Panc1 (cell line): ENCODE measurements around the gene KIF1C. TPM values are rescaled to one million over a fixed set of nuclear protein-coding genes. Genes with fewer than 3 reads are reported as not detected.

ENCODE experiments used
- ATAC-seq: fragments of 200-7000 bp; cut with Tn5 transposase; 2 replicates; pipeline ENCODE4 v1.9.1; 2020; ENCODE audit warnings: mild to moderate bottlenecking, moderate library complexity
- BruUV-seq: library from RNA; stranded (reverse); fragments of 400-500 nt; replicated peaks from 2 replicates; lab custom pipeline; 2021; lab: Mats Ljungman, UMichigan
- CTCF ChIA-PET: fragments of 300-600 bp; sonication (Branson Sonifier 250); formaldehyde crosslinking; loops from one replicate; lab custom pipeline; 2022; ENCODE audit warnings: antibody characterized with exemption; lab: Charles Lee
- POLR2A ChIA-PET: fragments of 300-600 bp; sonication (Branson Sonifier 250); formaldehyde crosslinking; loops from one replicate; lab custom pipeline; 2022; ENCODE audit warnings: antibody characterized with exemption; lab: Charles Lee
- DNase-seq: peaks from one replicate; pipeline ENCODE4 v3.0.0-alpha.2; 2010; ENCODE audit warnings: low read depth, low spot score
- H3K27ac ChIP-seq: 2 replicates; pipeline ENCODE4 v1.5.1; 2011; ENCODE audit warnings: mild to moderate bottlenecking, low read length, inconsistent platforms
- H3K27me3 ChIP-seq: fragments of 200-500 bp; sonication (Bioruptor generic); 2 replicates; pipeline ENCODE4 v1.6.0; 2014; ENCODE audit warnings: low read length, inconsistent platforms; ENCODE audit not compliant: control insufficient read depth, insufficient read depth
- H3K36me3 ChIP-seq: fragments of 200-500 bp; sonication (Bioruptor generic); 2 replicates; pipeline ENCODE4 v1.5.1; 2014; ENCODE audit warnings: inconsistent platforms, mild to moderate bottlenecking, low read length, moderate library complexity; ENCODE audit not compliant: control insufficient read depth, insufficient read depth
- H3K4me1 ChIP-seq: 2 replicates; pipeline ENCODE4 v1.5.1; 2011; ENCODE audit warnings: inconsistent platforms, mild to moderate bottlenecking, low read length, moderate library complexity; ENCODE audit not compliant: control insufficient read depth, insufficient read depth
- H3K4me3 ChIP-seq, 2 experiments: 2 replicates each; pipeline ENCODE4 v1.5.1; 2011 to 2012; ENCODE audit warnings: low read depth in 2 of 2, low read length in 2 of 2, mild to moderate bottlenecking in 2 of 2, inconsistent platforms in 1 of 2, moderate library complexity in 1 of 2
- H3K9me3 ChIP-seq: fragments of 200-500 bp; sonication (Bioruptor generic); 2 replicates; pipeline ENCODE4 v1.5.1; 2014; ENCODE audit warnings: low read depth, mild to moderate bottlenecking, inconsistent platforms, low read length, moderate library complexity; ENCODE audit not compliant: control insufficient read depth, insufficient read depth
- CTCF ChIP-seq: fragments of 450-650 bp; IDR thresholded peaks from 2 replicates; pipeline ENCODE4 v1.5.1; 2017; ENCODE audit warnings: mild to moderate bottlenecking
- POLR2AphosphoS5 ChIP-seq: IDR thresholded peaks from 2 replicates; pipeline ENCODE4 v1.6.1; 2012; ENCODE audit warnings: mild to moderate bottlenecking, low read depth, low read length, moderate library complexity
- SIN3A ChIP-seq: IDR thresholded peaks from 2 replicates; pipeline ENCODE4 v1.6.1; 2012; ENCODE audit warnings: low read depth, mild to moderate bottlenecking, low read length, moderate library complexity, borderline replicate concordance; ENCODE audit not compliant: insufficient read depth
- TCF7L2 ChIP-seq: IDR thresholded peaks from 2 replicates; pipeline ENCODE4 v1.6.1; 2011; ENCODE audit warnings: mild to moderate bottlenecking, low read depth, low read length, inconsistent platforms
- in situ Hi-C: cut with HindIII; loops from 2 replicates; pipeline ENCODE4 v1.10.0; 2016; ENCODE audit warnings: low sequenced_read_pairs, low pct_unique_long_range_greater_than_20kb
- intact Hi-C: fragments of 100-400 bp; cut with micrococcal nuclease; formaldehyde crosslinking; loops from one replicate; pipeline ENCODE4 v1.10.0; 2022; ENCODE audit not compliant: unreplicated experiment
- total RNA-seq: library from RNA; stranded (reverse); gene quantifications from one replicate; pipeline ENCODE4 v1.2.1, GENCODE V29; 2021; ENCODE audit not compliant: unreplicated experiment
- TF ChIP-seq, protein P1 (sequence below), 2 experiments: IDR thresholded peaks; 2 replicates each; pipeline ENCODE4 v1.6.1; 2011 to 2012; ENCODE audit warnings: low read depth in 2 of 2, control low read depth in 1 of 2, low read length in 1 of 2, mild to moderate bottlenecking in 1 of 2, moderate library complexity in 1 of 2; ENCODE audit not compliant: insufficient read depth in 1 of 2

KIF1C gene
- total RNA-seq, 1 experiment from 2014 or later: 117 TPM

GRCh38 chr17:5014357-5014756, 16.6 kb downstream of the KIF1C start:
- Histone ChIP-seq H3K9me3 (no peaks in the 10 kb centered on the region), H3K27me3 (no peaks in the 10 kb centered on the region), H3K27ac (no peak overlapping the region), H3K4me3 (no peak overlapping the region), H3K36me3 (no peaks in the 10 kb centered on the region; the same call in 1 of the 2 replicates), H3K4me1 (no peaks in the 10 kb centered on the region)
- intact Hi-C loops (no loop called here), in situ Hi-C loops (no loop called here)
- DNase-seq (no peak), ATAC-seq (no peak)
- POLR2A ChIA-PET: no interaction called here
- CTCF ChIA-PET: no interaction called here
- TF ChIP-seq CTCF (no peak), SIN3A (no peak), POLR2AphosphoS5 (no peak), TCF7L2 (no peak)
- TF ChIP-seq, protein P1, sequence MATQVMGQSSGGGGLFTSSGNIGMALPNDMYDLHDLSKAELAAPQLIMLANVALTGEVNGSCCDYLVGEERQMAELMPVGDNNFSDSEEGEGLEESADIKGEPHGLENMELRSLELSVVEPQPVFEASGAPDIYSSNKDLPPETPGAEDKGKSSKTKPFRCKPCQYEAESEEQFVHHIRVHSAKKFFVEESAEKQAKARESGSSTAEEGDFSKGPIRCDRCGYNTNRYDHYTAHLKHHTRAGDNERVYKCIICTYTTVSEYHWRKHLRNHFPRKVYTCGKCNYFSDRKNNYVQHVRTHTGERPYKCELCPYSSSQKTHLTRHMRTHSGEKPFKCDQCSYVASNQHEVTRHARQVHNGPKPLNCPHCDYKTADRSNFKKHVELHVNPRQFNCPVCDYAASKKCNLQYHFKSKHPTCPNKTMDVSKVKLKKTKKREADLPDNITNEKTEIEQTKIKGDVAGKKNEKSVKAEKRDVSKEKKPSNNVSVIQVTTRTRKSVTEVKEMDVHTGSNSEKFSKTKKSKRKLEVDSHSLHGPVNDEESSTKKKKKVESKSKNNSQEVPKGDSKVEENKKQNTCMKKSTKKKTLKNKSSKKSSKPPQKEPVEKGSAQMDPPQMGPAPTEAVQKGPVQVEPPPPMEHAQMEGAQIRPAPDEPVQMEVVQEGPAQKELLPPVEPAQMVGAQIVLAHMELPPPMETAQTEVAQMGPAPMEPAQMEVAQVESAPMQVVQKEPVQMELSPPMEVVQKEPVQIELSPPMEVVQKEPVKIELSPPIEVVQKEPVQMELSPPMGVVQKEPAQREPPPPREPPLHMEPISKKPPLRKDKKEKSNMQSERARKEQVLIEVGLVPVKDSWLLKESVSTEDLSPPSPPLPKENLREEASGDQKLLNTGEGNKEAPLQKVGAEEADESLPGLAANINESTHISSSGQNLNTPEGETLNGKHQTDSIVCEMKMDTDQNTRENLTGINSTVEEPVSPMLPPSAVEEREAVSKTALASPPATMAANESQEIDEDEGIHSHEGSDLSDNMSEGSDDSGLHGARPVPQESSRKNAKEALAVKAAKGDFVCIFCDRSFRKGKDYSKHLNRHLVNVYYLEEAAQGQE (IDR thresholded peaks at IDR 0.05; ENCODE audit: insufficient read depth in 1 of 2, low read depth in 2 of 2, low read length in 1 of 2): no peak
- BruUV-seq: no TSS peak

- ATAC-seq: no peak
- ChIA-PET CTCF (no interaction called here), POLR2A (no interaction called here)
- Histone ChIP-seq H3K36me3 (no peaks in the 10 kb centered on the region; the same call in 1 of the 2 replicates), H3K4me3 (no peak overlapping the region), H3K27me3 (no peaks in the 10 kb centered on the region), H3K4me1 (no peaks in the 10 kb centered on the region), H3K27ac (no peak overlapping the region), H3K9me3 (no peaks in the 10 kb centered on the region)
- intact Hi-C loops: no loop called here
- no TSS peak for BruUV-seq
- TF ChIP-seq POLR2AphosphoS5 (no peak), TCF7L2 (no peak)
- DNase-seq: no peak
- in situ Hi-C loops: no loop called here
Observed at GRCh38 chr17:5019475-5019956, 21.8 kb downstream of the KIF1C start.

GRCh38 chr17:5020502-5021023, 22.8 kb downstream of the KIF1C start:
- intact Hi-C loops: no loop called here
- no peak overlapping the region for H3K4me3 ChIP-seq
- no peak for TF ChIP-seq SIN3A
- no peak for TF ChIP-seq POLR2AphosphoS5
- TF ChIP-seq TCF7L2: no peak
- TF ChIP-seq, protein P1 (IDR thresholded peaks at IDR 0.05; ENCODE audit: insufficient read depth in 1 of 2, low read depth in 2 of 2, low read length in 1 of 2): no peak
- no peak for TF ChIP-seq CTCF
- no TSS peak for BruUV-seq
- in situ Hi-C loops: no loop called here
- no peak for DNase-seq
- ChIA-PET CTCF (no interaction called here), POLR2A (no interaction called here)
- H3K4me1 ChIP-seq: no peaks in the 10 kb centered on the region
- ATAC-seq: no peak
- no peak overlapping the region for H3K27ac ChIP-seq
- H3K36me3 ChIP-seq: no peaks in the 10 kb centered on the region
- no peaks in the 10 kb centered on the region for H3K9me3 ChIP-seq
- no peaks in the 10 kb centered on the region for H3K27me3 ChIP-seq
